H1 (cell line): Measurements from ENCODE around the gene UBR1. TPM values are rescaled to one million over a fixed set of nuclear protein-coding genes. Genes with fewer than 3 reads are reported as not detected.

Experiments used
- BACH1 ChIP-seq: IDR thresholded peaks from 2 replicates; pipeline ENCODE4 v1.6.1; 2012; ENCODE audit warnings: low read length, improper control_type of control experiment
- CHD7 ChIP-seq: fragments of 300-600 bp; sonication (generic); IDR thresholded peaks from 2 replicates; pipeline ENCODE4 v1.7.1; 2012; ENCODE audit warnings: low read length, moderate library complexity, mild to moderate bottlenecking, inconsistent platforms; ENCODE audit not compliant: insufficient replicate concordance
- CTBP2 ChIP-seq: IDR thresholded peaks from 2 replicates; pipeline ENCODE4 v1.7.0; 2011; ENCODE audit warnings: borderline replicate concordance, mild to moderate bottlenecking, moderate library complexity, mixed read lengths, low read length; ENCODE audit not compliant: insufficient read depth, insufficient read length
- HDAC6 ChIP-seq: IDR thresholded peaks from one replicate; pipeline ENCODE4 v1.7.1; 2012; ENCODE audit warnings: low read depth, mild to moderate bottlenecking, inconsistent platforms, low read length, moderate library complexity
- KDM5A ChIP-seq: fragments of 200-600 bp; IDR thresholded peaks from 2 replicates; pipeline ENCODE4 v1.7.1; 2012; ENCODE audit warnings: mild to moderate bottlenecking, low read length, inconsistent platforms, mixed read lengths
- SAP30 ChIP-seq: fragments of 300-600 bp; sonication (generic); IDR thresholded peaks from 2 replicates; pipeline ENCODE4 v1.7.1; 2012; ENCODE audit warnings: low read length, moderate library complexity, mild to moderate bottlenecking, inconsistent platforms; ENCODE audit not compliant: insufficient read depth, insufficient replicate concordance
- SIRT6 ChIP-seq: IDR thresholded peaks from one replicate; pipeline ENCODE4 v1.7.1; 2012; ENCODE audit warnings: low read length, inconsistent platforms
- polyA plus RNA-seq, 7 experiments: library from polyadenylated mRNA; depleted of rRNA in 3 of 7; stranded (reverse) in 5 of 7; unstranded in 2 of 7; fragments of >200 nt in 5 of 7; fragments of 200-250 nt in 2 of 7; gene quantifications; 1 replicate in 5 of 7; 2 replicates in 1 of 7; 4 replicates in 1 of 7; pipeline versions ENCODE4 v1.2.1 to v1.2.3, GENCODE V29; 2011 to 2013; ENCODE audit warnings: missing spikeins in 2 of 7, mixed read lengths in 2 of 7
- total RNA-seq: library from RNA; stranded (reverse); fragmentation: NEBNext Ultra II Directional; extraction: Animal tissue kit (Norgen Biotek cat#: 25700); gene quantifications from 2 replicates; pipeline ENCODE4 v1.2.1, GENCODE V29; 2021
- TF ChIP-seq, protein P1 (sequence below), 3 experiments: IDR thresholded peaks; 1 replicate in 2 of 3; 2 replicates in 1 of 3; pipeline versions ENCODE4 v1.5.1 to v1.6.1; 2011; ENCODE audit warnings: low read length in 3 of 3, mild to moderate bottlenecking in 3 of 3, inconsistent platforms in 2 of 3, low read depth in 1 of 3, moderate library complexity in 1 of 3; ENCODE audit not compliant: insufficient read depth in 1 of 3; ENCODE audit errors: control extremely low read depth in 1 of 3

The UBR1 gene
- total and polyA plus RNA-seq, 2 of the 8 experiments (the other 6 are each of a cell fraction or from before 2014, with no cell fraction given) = 3.7 to 18.7 TPM

DNA sequence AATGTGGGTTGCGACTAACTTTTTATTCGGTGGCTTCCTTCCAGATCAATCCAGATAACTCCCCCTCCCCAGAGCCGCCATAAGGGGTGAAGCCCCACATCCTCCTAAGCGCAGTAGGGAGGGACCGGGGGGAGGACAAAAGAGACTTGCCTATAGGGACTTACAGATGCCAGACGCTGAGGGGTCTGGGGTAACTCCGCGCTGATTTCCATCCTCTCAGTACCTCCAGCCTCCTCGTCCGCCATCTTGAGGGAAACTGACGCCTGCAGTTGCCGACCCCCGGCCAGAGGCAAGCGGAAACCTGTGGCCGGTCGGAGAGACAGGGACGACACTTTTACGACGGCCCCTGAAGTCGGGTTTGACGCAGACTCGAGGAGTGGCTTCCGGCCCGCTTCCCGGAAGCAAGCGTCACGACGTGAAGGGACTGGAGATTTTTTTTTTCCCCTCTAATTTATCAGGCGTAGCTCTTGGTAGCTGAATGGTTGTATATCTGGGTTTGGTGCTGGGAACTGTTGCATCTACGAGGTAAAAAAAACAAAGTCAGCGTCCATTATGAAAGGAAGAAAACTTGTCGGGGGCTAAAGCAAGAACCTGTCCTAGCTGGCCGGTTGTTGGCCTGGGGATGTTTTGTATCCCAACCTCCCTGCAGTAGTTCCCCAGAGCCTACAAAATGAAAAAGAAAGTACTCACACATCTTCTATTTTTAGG is at the start of gene UBR1 (continued):
- no peak for TF ChIP-seq CHD7
- TF ChIP-seq CTBP2 = no peak
- no peak for TF ChIP-seq SIRT6
- no peak for TF ChIP-seq SAP30
- no peak for TF ChIP-seq HDAC6
- TF ChIP-seq, protein P1, sequence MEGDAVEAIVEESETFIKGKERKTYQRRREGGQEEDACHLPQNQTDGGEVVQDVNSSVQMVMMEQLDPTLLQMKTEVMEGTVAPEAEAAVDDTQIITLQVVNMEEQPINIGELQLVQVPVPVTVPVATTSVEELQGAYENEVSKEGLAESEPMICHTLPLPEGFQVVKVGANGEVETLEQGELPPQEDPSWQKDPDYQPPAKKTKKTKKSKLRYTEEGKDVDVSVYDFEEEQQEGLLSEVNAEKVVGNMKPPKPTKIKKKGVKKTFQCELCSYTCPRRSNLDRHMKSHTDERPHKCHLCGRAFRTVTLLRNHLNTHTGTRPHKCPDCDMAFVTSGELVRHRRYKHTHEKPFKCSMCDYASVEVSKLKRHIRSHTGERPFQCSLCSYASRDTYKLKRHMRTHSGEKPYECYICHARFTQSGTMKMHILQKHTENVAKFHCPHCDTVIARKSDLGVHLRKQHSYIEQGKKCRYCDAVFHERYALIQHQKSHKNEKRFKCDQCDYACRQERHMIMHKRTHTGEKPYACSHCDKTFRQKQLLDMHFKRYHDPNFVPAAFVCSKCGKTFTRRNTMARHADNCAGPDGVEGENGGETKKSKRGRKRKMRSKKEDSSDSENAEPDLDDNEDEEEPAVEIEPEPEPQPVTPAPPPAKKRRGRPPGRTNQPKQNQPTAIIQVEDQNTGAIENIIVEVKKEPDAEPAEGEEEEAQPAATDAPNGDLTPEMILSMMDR (IDR thresholded peaks at IDR 0.05; ENCODE audit: control extremely low read depth in 1 of 3, insufficient read depth in 1 of 3, low read depth in 1 of 3, low read length in 3 of 3) = no peak
- peak; percentile 68 for TF ChIP-seq KDM5A
- no peak for TF ChIP-seq BACH1
